ENCODE data around the gene BIRC6.
"Not testable (repeated sequence)": the region's sequence is repeated elsewhere in the genome, so short reads cannot be mapped to it uniquely, and the experiment has no call there.

The BIRC6 gene

DNA sequence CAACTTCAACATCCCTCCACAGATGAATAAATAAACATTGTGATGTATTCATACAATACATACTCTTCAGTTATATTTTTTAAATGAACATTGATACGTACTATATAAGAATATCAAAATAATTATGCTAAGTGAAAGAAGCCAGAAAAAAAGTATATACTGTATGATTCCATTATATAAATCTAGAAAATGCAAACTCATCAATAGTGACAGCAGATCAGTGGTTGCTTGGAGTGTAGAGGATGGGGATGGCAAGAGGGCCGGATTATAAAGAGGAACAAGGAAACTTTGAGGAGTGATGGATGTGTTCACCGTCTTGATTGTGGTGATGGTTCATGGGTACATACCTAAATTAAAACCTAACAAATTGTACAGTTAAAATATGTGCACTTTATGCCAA lies 268.0 kb downstream of the BIRC6 start:
- DNase-seq = no peak

DNA sequence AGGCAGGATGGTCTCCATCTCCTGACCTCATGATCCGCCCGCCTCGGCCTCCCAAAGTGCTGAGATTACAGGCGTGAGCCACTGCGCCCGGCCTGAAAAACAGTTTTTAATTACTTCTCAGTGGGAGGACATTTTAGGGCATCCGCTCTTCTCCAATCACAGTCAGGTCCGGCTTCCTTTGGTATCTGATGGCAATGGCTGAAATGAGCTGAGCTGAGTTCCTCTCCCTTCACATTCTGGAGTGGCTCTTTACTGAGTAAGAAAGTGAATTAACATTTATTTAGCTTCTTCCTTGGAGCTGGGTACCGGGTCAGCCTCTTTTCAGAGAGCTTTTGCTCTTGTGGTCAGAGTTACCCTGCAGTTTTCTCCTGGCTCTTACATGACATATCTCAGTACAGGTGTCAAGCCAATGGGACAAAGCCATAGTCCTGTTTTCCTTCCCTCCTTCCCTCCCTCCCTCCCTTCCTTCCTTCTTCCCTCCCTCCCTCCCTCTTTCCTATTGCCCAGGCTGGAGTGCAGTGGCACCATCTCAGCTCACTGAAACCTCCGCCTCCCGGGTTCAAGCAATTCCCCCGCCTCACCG lies 269.9 kb downstream of the BIRC6 start:
- no peak for DNase-seq

DNA sequence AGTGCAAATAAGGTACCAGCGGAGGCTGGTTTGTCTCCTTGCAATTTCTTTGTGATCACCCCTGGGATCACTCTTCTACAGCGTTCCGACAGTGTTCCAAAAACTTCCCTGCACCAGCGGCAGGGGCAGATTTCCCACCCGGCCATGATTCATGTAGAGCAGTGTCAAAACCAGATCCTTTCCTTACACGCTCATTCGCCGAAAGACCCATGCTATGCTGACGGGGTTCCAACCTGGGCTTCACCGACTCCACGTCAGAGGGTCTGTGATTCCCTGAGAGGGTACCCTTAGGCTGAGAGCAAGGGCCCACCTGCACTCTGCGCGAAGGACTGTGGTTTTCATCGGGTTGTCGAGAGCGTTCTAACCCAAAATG lies 270.6 kb downstream of the BIRC6 start:
- DNase-seq = no peak

DNA sequence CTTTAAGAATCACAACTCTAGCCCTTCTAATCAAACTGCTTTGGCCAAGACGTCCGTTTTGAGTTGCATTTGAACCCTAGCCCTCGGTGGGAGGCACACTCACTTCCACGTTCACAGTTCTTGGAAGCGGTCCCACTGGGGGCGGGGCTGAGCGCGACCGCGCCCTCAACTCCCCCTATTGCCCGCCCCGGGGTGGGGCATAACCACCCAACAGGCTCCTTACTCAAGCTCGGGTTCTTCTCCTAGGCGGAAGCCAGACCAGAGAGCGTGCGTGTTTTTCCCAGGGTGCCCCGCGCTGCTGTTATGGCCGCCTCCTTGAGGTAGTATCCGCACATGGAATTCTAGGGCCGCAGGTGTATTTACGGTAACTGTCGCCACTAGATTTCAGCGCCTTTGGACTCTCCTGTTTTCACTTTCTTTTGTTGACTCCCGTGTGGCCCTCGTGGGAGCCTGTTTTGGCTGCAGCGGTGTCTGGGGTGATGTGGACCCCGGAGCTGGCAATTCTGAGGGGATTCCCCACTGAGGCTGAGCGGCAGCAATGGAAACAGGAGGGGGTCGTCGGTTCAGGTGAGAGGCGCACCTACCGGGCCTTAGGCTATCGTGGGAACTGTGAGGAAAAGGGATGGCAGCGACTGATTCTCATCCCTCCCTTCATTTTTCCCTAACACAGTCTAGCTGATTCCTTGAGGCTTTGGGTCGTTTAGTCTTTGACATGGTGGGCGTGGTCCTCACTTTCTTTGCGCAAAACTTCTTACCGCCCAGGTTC lies 271.2 kb downstream of the BIRC6 start, which contains the start of gene TTC27:
Gene TTC27 (plus strand): TSS at position 237 of the 766 bp plus-strand sequence. CDS start 243 bp downstream, at position 480.
- DNase-seq = peak; percentile 89

DNA sequence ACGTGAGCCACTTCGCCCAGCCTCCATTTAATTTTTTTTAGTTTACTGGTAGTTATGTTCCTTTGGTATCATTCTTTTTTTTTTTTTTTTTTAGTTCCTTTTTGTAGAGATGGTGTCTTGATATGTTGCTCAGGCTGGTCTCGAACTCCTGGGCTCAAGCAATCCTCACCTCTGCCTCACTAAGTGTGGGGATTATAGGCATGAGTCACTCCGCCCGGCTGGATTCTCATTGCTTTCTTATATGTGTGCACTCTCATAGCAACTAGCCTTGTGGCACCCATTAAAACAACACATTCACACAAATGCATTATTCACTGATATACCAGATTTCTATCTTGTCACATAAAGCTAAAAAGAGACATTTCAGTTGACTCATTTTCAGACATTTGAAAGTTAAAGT lies 275.3 kb downstream of the BIRC6 start:
- DNase-seq = no peak

GRCh38 chr2:32633040-32633439 lies 276.2 kb downstream of the BIRC6 start:
- DNase-seq = no peak

DNA sequence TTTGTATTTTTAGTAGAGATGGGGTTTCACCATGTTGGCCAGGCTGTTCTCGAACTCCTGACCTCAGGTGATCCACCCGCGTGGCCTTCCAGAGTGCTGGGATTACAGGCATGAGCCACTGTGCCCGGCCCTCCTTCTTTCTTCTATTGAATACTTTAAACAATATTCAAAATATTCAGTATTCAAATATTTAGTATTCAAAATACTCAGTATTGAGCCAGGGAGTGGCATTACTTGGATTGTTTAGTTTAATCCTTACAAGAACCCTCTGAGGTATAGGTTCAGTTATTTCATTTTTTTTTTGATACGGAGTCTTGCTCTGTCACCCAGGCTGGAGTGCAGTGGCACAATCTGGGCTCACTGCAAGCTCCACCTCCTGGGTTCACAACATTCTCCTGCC lies 281.7 kb downstream of the BIRC6 start:
- not testable (repeated sequence) for DNase-seq

- DNase-seq = no peak
Measured at GRCh38 chr2:32641180-32641579, 284.4 kb downstream of the BIRC6 start.

GRCh38 chr2:32647180-32647651 lies 290.4 kb downstream of the BIRC6 start:
- DNase-seq = no peak

- DNase-seq = no peak
Measured at GRCh38 chr2:32652555-32653209, 295.9 kb downstream of the BIRC6 start.

DNA sequence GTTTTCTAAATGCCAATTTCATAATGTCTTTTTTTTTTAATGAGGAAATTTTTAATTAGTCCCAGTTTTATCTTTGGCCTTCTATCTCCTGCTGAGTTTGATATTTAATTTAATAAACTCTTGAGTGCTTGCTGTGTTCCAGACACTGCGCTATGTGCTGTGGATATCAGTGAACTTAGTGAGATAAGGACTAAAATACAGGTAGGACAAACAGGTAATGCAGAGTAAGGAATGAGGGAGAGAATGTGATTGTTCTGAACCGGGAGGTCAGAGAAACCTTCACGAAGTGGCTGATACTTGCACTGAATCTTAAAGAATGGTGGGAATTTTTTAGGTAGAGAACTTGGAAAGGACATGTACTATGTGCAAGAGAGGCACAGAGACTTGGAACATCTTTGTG lies 299.2 kb downstream of the BIRC6 start:
- no peak for DNase-seq

- DNase-seq = no peak
Measured at GRCh38 chr2:32663864-32664263, 307.0 kb downstream of the BIRC6 start.

DNA sequence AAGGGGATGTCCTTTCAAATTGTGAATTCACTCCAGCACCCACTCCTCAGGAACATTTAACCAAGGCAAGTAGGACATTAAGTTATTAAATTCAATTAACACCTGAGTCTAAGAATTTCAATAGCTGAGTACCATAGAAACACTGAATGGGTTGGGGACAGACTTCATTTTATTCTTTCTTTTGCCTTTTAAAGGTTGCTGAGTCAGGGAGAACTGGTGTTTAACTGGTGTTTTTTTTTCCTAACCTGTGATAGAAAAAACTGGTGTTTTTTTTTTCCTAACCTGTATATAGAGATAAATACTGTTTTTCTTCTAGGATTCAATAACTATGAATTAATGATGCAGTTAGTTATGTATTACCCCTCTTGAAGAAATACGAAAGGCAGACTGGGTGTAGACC lies 309.9 kb downstream of the BIRC6 start:
- DNase-seq = no peak

- no peak for DNase-seq
Measured at GRCh38 chr2:32668254-32668653, 311.4 kb downstream of the BIRC6 start.

Data from KG1 (cell line).